MM.1S (cell line): ENCODE results near the gene HOXD1.

Experiments used
- DNase-seq: peaks from one replicate; pipeline ENCODE4 v3.0.0-alpha.2; 2015
- H2AFZ ChIP-seq: fragments of 300-600 bp; sonication (generic); 2 replicates; pipeline ENCODE4 v1.6.0; 2016; ENCODE audit warnings: antibody characterized with exemption, low read length
- H3F3A ChIP-seq: fragments of 300-600 bp; sonication (generic); 2 replicates; pipeline ENCODE4 v1.6.1; 2016; ENCODE audit warnings: mild to moderate bottlenecking, antibody characterized with exemption, low read length, moderate library complexity, mixed read lengths; ENCODE audit not compliant: insufficient read depth
- H3K27ac ChIP-seq: fragments of 300-600 bp; sonication (generic); 2 replicates; pipeline ENCODE4 v1.5.1; 2016; ENCODE audit warnings: mild to moderate bottlenecking, low read length
- H3K27me3 ChIP-seq: fragments of 300-600 bp; sonication (generic); replicated peaks from 2 replicates; pipeline ENCODE4 v1.6.0; 2016; ENCODE audit warnings: low read length; ENCODE audit not compliant: insufficient read depth
- H3K36me3 ChIP-seq: fragments of 300-600 bp; sonication (generic); replicated peaks from 2 replicates; pipeline ENCODE4 v1.6.1; 2016; ENCODE audit warnings: mild to moderate bottlenecking, low read length, mixed read lengths; ENCODE audit not compliant: insufficient read depth
- H3K4me1 ChIP-seq: fragments of 300-600 bp; sonication (generic); 2 replicates; pipeline ENCODE4 v1.6.1; 2016; ENCODE audit warnings: low read length, mixed read lengths
- H3K4me2 ChIP-seq: fragments of 300-600 bp; sonication (generic); 2 replicates; pipeline ENCODE4 v1.6.0; 2016; ENCODE audit warnings: low read depth, low read length
- H3K4me3 ChIP-seq: fragments of 300-600 bp; sonication (generic); 2 replicates; pipeline ENCODE4 v1.5.1; 2016; ENCODE audit warnings: low read length, mixed read lengths
- H3K79me2 ChIP-seq: fragments of 300-600 bp; sonication (generic); 2 replicates; pipeline ENCODE4 v1.6.1; 2016; ENCODE audit warnings: mixed run types, low read length, mixed read lengths
- H3K9ac ChIP-seq: fragments of 300-600 bp; sonication (generic); 2 replicates; pipeline ENCODE4 v1.6.1; 2016; ENCODE audit warnings: low read length, mixed read lengths
- H3K9me2 ChIP-seq: fragments of 300-600 bp; sonication (generic); replicated peaks from 2 replicates; pipeline ENCODE4 v1.6.1; 2016; ENCODE audit warnings: mild to moderate bottlenecking, low read length, mixed read lengths; ENCODE audit not compliant: insufficient read depth
- H3K9me3 ChIP-seq: fragments of 300-600 bp; sonication (generic); replicated peaks from 2 replicates; pipeline ENCODE4 v1.6.1; 2016; ENCODE audit warnings: mild to moderate bottlenecking, low read length, mixed read lengths; ENCODE audit not compliant: insufficient read depth
- H4K20me1 ChIP-seq: fragments of 300-600 bp; sonication (generic); 2 replicates; pipeline ENCODE4 v1.6.1; 2016; ENCODE audit warnings: mild to moderate bottlenecking, low read length, moderate library complexity, mixed read lengths; ENCODE audit not compliant: insufficient read depth
- CTCF ChIP-seq: fragments of 300-600 bp; sonication (generic); IDR thresholded peaks from 2 replicates; pipeline ENCODE4 v1.5.1; 2016; ENCODE audit warnings: antibody characterized with exemption, low read length, mixed read lengths
- EZH2 ChIP-seq: fragments of 300-600 bp; sonication (generic); optimal IDR thresholded peaks from 2 replicates; pipeline ENCODE3; 2017; ENCODE audit warnings: low read depth, mild to moderate bottlenecking, antibody characterized with exemption, low read length, mixed read lengths
- EZH2phosphoT487 ChIP-seq: fragments of 300-600 bp; sonication (generic); IDR thresholded peaks from 2 replicates; pipeline ENCODE4 v1.6.1; 2018; ENCODE audit warnings: antibody characterized with exemption, low read length

The HOXD1 gene

GRCh38 chr2:176160251-176160985 is 28.1 kb upstream of the HOXD1 start:
- Histone ChIP-seq H3K4me1 (no peaks in the 10 kb centered on the region), H4K20me1 (no peaks in the 10 kb centered on the region), H3K4me3 (no peak overlapping the region), H3K27me3 (peaks cover 8% of the 10 kb centered on the region; the same call in 1 of the 2 replicates), H3K79me2 (no peaks in the 10 kb centered on the region), H3K9me2 (no peaks in the 10 kb centered on the region), H3K9ac (no peak overlapping the region), H3K4me2 (no peak overlapping the region), H2AFZ (no peak overlapping the region), H3K9me3 (no peaks in the 10 kb centered on the region), H3F3A (no peaks in the 10 kb centered on the region), H3K36me3 (no peaks in the 10 kb centered on the region), H3K27ac (no peak overlapping the region)
- TF ChIP-seq CTCF (no peak), EZH2phosphoT487 (no peak), EZH2 (no peak)
- no peak for DNase-seq

- no peaks in the 10 kb centered on the region for H3K4me1 ChIP-seq
- no peak overlapping the region for H3K4me2 ChIP-seq
- H3K9me3 ChIP-seq = no peaks in the 10 kb centered on the region
- H3K36me3 ChIP-seq = no peaks in the 10 kb centered on the region
- no peak overlapping the region for H3K9ac ChIP-seq
- no peak overlapping the region for H3K27ac ChIP-seq
- H3K27me3 ChIP-seq = peaks cover 8% of the 10 kb centered on the region; the same call in 1 of the 2 replicates
- no peaks in the 10 kb centered on the region for H3K79me2 ChIP-seq
- no peaks in the 10 kb centered on the region for H4K20me1 ChIP-seq
- H3K4me3 ChIP-seq = no peak overlapping the region
- DNase-seq = no peak
- TF ChIP-seq CTCF = no peak
- TF ChIP-seq EZH2 = no peak
- no peak for TF ChIP-seq EZH2phosphoT487
- no peaks in the 10 kb centered on the region for H3K9me2 ChIP-seq
- no peaks in the 10 kb centered on the region for H3F3A ChIP-seq
- H2AFZ ChIP-seq = no peak overlapping the region
Measured at GRCh38 chr2:176160986-176161824, 27.3 kb upstream of the HOXD1 start.

GRCh38 chr2:176161825-176162626 is 26.4 kb upstream of the HOXD1 start:
- Histone ChIP-seq H3K9ac (no peak overlapping the region), H3K4me2 (no peak overlapping the region), H3K4me1 (no peaks in the 10 kb centered on the region), H4K20me1 (no peaks in the 10 kb centered on the region), H3K27ac (no peak overlapping the region), H3K4me3 (no peak overlapping the region), H3K9me3 (no peaks in the 10 kb centered on the region), H3K9me2 (no peaks in the 10 kb centered on the region), H3K36me3 (no peaks in the 10 kb centered on the region), H2AFZ (no peak overlapping the region), H3K27me3 (peaks cover 8% of the 10 kb centered on the region; the same call in 1 of the 2 replicates), H3K79me2 (no peaks in the 10 kb centered on the region), H3F3A (no peaks in the 10 kb centered on the region)
- TF ChIP-seq EZH2phosphoT487 (no peak), EZH2 (no peak), CTCF (no peak)
- DNase-seq = no peak
